IMR-90 (cell line): ENCODE measurements around the gene IRF2. TPM values are rescaled to one million over a fixed set of nuclear protein-coding genes. Genes with fewer than 3 reads are reported as not detected.

Experiments used
- ATAC-seq: fragments of 200-7000 bp; cut with Tn5 transposase; 2 replicates; pipeline ENCODE4 v1.9.1; 2020; ENCODE audit warnings: low read depth, mild to moderate bottlenecking, moderate library complexity
- BruUV-seq: library from RNA; stranded (reverse); fragments of 400-500 nt; replicated peaks from 2 replicates; lab custom pipeline; 2021; lab: Mats Ljungman, UMichigan
- CTCF ChIA-PET: fragments of 300-600 bp; formaldehyde crosslinking; extraction: SDS; loops from one replicate; lab custom pipeline; 2021; ENCODE audit warnings: antibody characterized with exemption; lab: Yijun Ruan, JAX
- POLR2A ChIA-PET: fragments of 300-600 bp; sonication (Branson Sonifier 250); formaldehyde crosslinking; loops from one replicate; lab custom pipeline; 2022; ENCODE audit warnings: antibody characterized with exemption; ENCODE audit not compliant: unreplicated experiment; lab: Charles Lee
- DNase-seq: peaks from one replicate; pipeline ENCODE4 v3.0.0; 2013
- H2AFZ ChIP-seq: replicated peaks from 2 replicates; pipeline ENCODE3; 2013; ENCODE audit warnings: low read length, mild to moderate bottlenecking; ENCODE audit not compliant: poor library complexity
- H2AK5ac ChIP-seq: 2 replicates; pipeline ENCODE4 v1.6.1; 2013; ENCODE audit warnings: low read depth, low read length, inconsistent platforms
- H2AK9ac ChIP-seq: replicated peaks from 2 replicates; pipeline ENCODE3; 2013; ENCODE audit warnings: mild to moderate bottlenecking, low read depth, low read length, moderate library complexity; ENCODE audit not compliant: poor library complexity
- H2BK120ac ChIP-seq: 2 replicates; pipeline ENCODE4 v1.6.1; 2013; ENCODE audit warnings: low read depth, low read length, inconsistent platforms
- H2BK15ac ChIP-seq: 3 replicates; pipeline ENCODE4 v1.6.1; 2013; ENCODE audit warnings: low read depth, low read length, inconsistent platforms
- H2BK20ac ChIP-seq: 2 replicates; pipeline ENCODE4 v1.6.1; 2013; ENCODE audit warnings: low read depth, mild to moderate bottlenecking, inconsistent platforms, low read length, moderate library complexity
- H2BK5ac ChIP-seq: 2 replicates; pipeline ENCODE4 v1.6.1; 2013; ENCODE audit warnings: mild to moderate bottlenecking, low read depth, low read length, inconsistent platforms; ENCODE audit not compliant: poor library complexity, severe bottlenecking
- H3K14ac ChIP-seq: replicated peaks from 2 replicates; pipeline ENCODE4 v1.6.1; 2013; ENCODE audit warnings: low read depth, low read length, inconsistent platforms
- H3K18ac ChIP-seq: 2 replicates; pipeline ENCODE4 v1.6.1; 2013; ENCODE audit warnings: low read depth, low read length, control low read depth
- H3K23ac ChIP-seq: 2 replicates; pipeline ENCODE4 v1.6.1; 2013; ENCODE audit warnings: low read depth, low read length, inconsistent platforms
- H3K27ac ChIP-seq: 2 replicates; pipeline ENCODE4 v1.5.1; 2013; ENCODE audit warnings: mild to moderate bottlenecking, control low read depth, low read length; ENCODE audit not compliant: insufficient read depth
- H3K27me3 ChIP-seq: 2 replicates; pipeline ENCODE4 v1.6.1; 2013; ENCODE audit warnings: low read length; ENCODE audit not compliant: control insufficient read depth, insufficient read depth
- H3K36me3 ChIP-seq: 2 replicates; pipeline ENCODE4 v1.6.1; 2013; ENCODE audit warnings: low read length, mixed read lengths; ENCODE audit not compliant: control insufficient read depth, insufficient read depth
- H3K4ac ChIP-seq: 2 replicates; pipeline ENCODE4 v1.6.1; 2013; ENCODE audit warnings: low read depth, low read length, inconsistent platforms
- H3K4me1 ChIP-seq: 2 replicates; pipeline ENCODE4 v1.6.1; 2013; ENCODE audit warnings: low read length, mixed read lengths; ENCODE audit not compliant: control insufficient read depth, insufficient read depth
- H3K4me2 ChIP-seq: 2 replicates; pipeline ENCODE4 v1.6.1; 2013; ENCODE audit warnings: low read depth, mild to moderate bottlenecking, control low read depth, low read length, moderate library complexity
- H3K4me3 ChIP-seq: 2 replicates; pipeline ENCODE4 v1.5.1; 2013; ENCODE audit warnings: low read depth, mild to moderate bottlenecking, control low read depth, low read length, moderate library complexity; ENCODE audit not compliant: insufficient read depth
- H3K56ac ChIP-seq: 2 replicates; pipeline ENCODE4 v1.6.1; 2013; ENCODE audit warnings: low read length, inconsistent platforms; ENCODE audit not compliant: insufficient read depth; ENCODE audit errors: extremely low read depth
- H3K79me1 ChIP-seq, 2 experiments: 2 replicates each; pipeline ENCODE4 v1.6.1; 2013; ENCODE audit warnings: low read length in 2 of 2, inconsistent platforms in 1 of 2, low read depth in 1 of 2
- H3K9ac ChIP-seq: 2 replicates; pipeline ENCODE4 v1.6.1; 2013; ENCODE audit warnings: low read depth, low read length, control low read depth
- H3K9me1 ChIP-seq: 2 replicates; pipeline ENCODE4 v1.6.1; 2013; ENCODE audit warnings: low read length, inconsistent platforms; ENCODE audit not compliant: insufficient read depth
- H3K9me3 ChIP-seq: 2 replicates; pipeline ENCODE4 v1.6.1; 2013; ENCODE audit warnings: low read length; ENCODE audit not compliant: control insufficient read depth, insufficient read depth
- H4K20me1 ChIP-seq: 2 replicates; pipeline ENCODE4 v1.6.1; 2013; ENCODE audit warnings: low read length, inconsistent platforms; ENCODE audit not compliant: insufficient read depth
- H4K5ac ChIP-seq: 2 replicates; pipeline ENCODE4 v1.6.1; 2013; ENCODE audit warnings: mild to moderate bottlenecking, low read depth, low read length, control low read depth
- H4K8ac ChIP-seq, 2 experiments: 2 replicates each; pipeline ENCODE4 v1.6.1; 2013; ENCODE audit warnings: low read depth in 2 of 2, low read length in 2 of 2, control low read depth in 1 of 2, inconsistent platforms in 1 of 2
- H4K91ac ChIP-seq: 2 replicates; pipeline ENCODE4 v1.6.1; 2013; ENCODE audit warnings: low read depth, low read length, inconsistent platforms; ENCODE audit not compliant: insufficient read depth
- CEBPB ChIP-seq: IDR thresholded peaks from 2 replicates; pipeline ENCODE4 v1.6.1; 2012; ENCODE audit warnings: low read depth, low read length, improper control_type of control experiment
- ELK1 ChIP-seq: fragments of 150-350 bp; IDR thresholded peaks from 2 replicates; pipeline ENCODE4 v1.6.1; 2016; ENCODE audit warnings: low read depth, mild to moderate bottlenecking, low read length, moderate library complexity, borderline replicate concordance
- FOS ChIP-seq: fragments of 150-350 bp; IDR thresholded peaks from 2 replicates; pipeline ENCODE4 v1.6.1; 2016; ENCODE audit warnings: low read depth, low read length
- MXI1 ChIP-seq: IDR thresholded peaks from 2 replicates; pipeline ENCODE4 v1.6.1; 2012; ENCODE audit warnings: low read depth, mild to moderate bottlenecking, low read length, moderate library complexity, borderline replicate concordance
- NFE2L2 ChIP-seq: fragments of 150-350 bp; IDR thresholded peaks from 2 replicates; pipeline ENCODE4 v1.6.1; 2016; ENCODE audit warnings: low read depth, mild to moderate bottlenecking, low read length
- POLR2A ChIP-seq: IDR thresholded peaks from 2 replicates; pipeline ENCODE4 v1.6.1; 2012; ENCODE audit warnings: mild to moderate bottlenecking, low read depth, low read length
- RAD21 ChIP-seq: IDR thresholded peaks from 2 replicates; pipeline ENCODE4 v1.6.1; 2012; ENCODE audit warnings: low read length, improper control_type of control experiment
- RCOR1 ChIP-seq: IDR thresholded peaks from 2 replicates; pipeline ENCODE4 v1.6.1; 2012; ENCODE audit warnings: mild to moderate bottlenecking, low read length, improper control_type of control experiment; ENCODE audit not compliant: insufficient replicate concordance
- SMC3 ChIP-seq: fragments of 150-350 bp; IDR thresholded peaks from 2 replicates; pipeline ENCODE4 v1.6.1; 2016; ENCODE audit warnings: low read depth, mild to moderate bottlenecking, antibody characterized with exemption, low read length, moderate library complexity
- WGBS, 2 experiments: methylation state at CpG; one replicate each; pipeline versions ENCODE4 v1.1.5 to v1.1.7; 2013; ENCODE audit warnings: missing lambda C conversion rate in 2 of 2; ENCODE audit not compliant: insufficient read length in 1 of 2; ENCODE audit errors: extremely low coverage in 2 of 2; 5-methylcytosine and 5-hydroxymethylcytosine counted together
- dilution Hi-C: fragments of 300-500 bp; cut with HindIII; formaldehyde crosslinking; loops from one replicate; pipeline ENCODE4 v1.14.3; 2018; ENCODE audit warnings: low sequenced_read_pairs; ENCODE audit not compliant: unreplicated experiment
- in situ Hi-C: fragments of 300-500 bp; cut with MboI; formaldehyde crosslinking; loops from 3 replicates; pipeline ENCODE4 v1.14.3; 2019; ENCODE audit warnings: low sequenced_read_pairs, inconsistent platforms, mixed read lengths
- intact Hi-C: fragments of 100-400 bp; cut with micrococcal nuclease; formaldehyde crosslinking; loops from 2 replicates; pipeline ENCODE4 v1.10.0; 2022
- polyA plus RNA-seq, 3 experiments: library from polyadenylated mRNA; depleted of rRNA; stranded (reverse); fragments of >200 nt; gene quantifications; 2 replicates each; pipeline ENCODE4 v1.2.3, GENCODE V29; 2012; ENCODE audit warnings: low replicate concordance in 1 of 3
- total RNA-seq: library from RNA; depleted of rRNA; stranded (reverse); fragments of >200 nt; gene quantifications from 2 replicates; pipeline ENCODE4 v1.2.3, GENCODE V29; 2012

The IRF2 gene
- total and polyA plus RNA-seq, 2 of the 4 experiments (the other 2 are of a cell fraction), result 16.5 to 21.9 TPM

GRCh38 chr4:184415071-184415470 is 59.3 kb downstream of the IRF2 start:
- POLR2A ChIA-PET, result no interaction called here

More at GRCh38 chr4:184415071-184415470, 59.3 kb downstream of the IRF2 start:
- no peak overlapping the region for H2AK9ac ChIP-seq
- no peak overlapping the region for H3K9ac ChIP-seq
- no peak overlapping the region for H2BK20ac ChIP-seq
- H3K27ac ChIP-seq, result no peak overlapping the region
- no peak overlapping the region for H3K56ac ChIP-seq
- no peak overlapping the region for H2BK5ac ChIP-seq
- no peak overlapping the region for H2BK15ac ChIP-seq
- CTCF ChIA-PET, result no interaction called here
- H3K4ac ChIP-seq, result no peak overlapping the region
- in situ Hi-C loops (no loop called here), intact Hi-C loops (no loop called here), dilution Hi-C loops (no loop called here)
- WGBS, 2 experiments, result 100% methylated on average over 3 of the region's 6 CpGs; no CpG with 5 or more reads in 1 of the 2 experiments
- no peak overlapping the region for H3K18ac ChIP-seq
- H4K5ac ChIP-seq, result no peak overlapping the region
- H3K4me1 ChIP-seq, result peaks cover 8% of the 10 kb centered on the region
- H3K4me3 ChIP-seq, result no peak overlapping the region
- peaks cover 9% of the 10 kb centered on the region for H3K9me1 ChIP-seq
- DNase-seq (no peak), ATAC-seq (no peak)
- H2AFZ ChIP-seq, result no peak overlapping the region
- no peak overlapping the region for H2BK120ac ChIP-seq
- TF ChIP-seq MXI1 (no peak), ELK1 (no peak), FOS (no peak), SMC3 (no peak), CEBPB (no peak), RCOR1 (no peak), POLR2A (no peak), NFE2L2 (no peak), RAD21 (no peak)
- H3K14ac ChIP-seq, result no peak overlapping the region
- no peak overlapping the region for H3K23ac ChIP-seq
- no peak overlapping the region for H3K4me2 ChIP-seq
- H4K91ac ChIP-seq, result no peak overlapping the region
- no peaks in the 10 kb centered on the region for H4K20me1 ChIP-seq
- peaks cover 25% of the 10 kb centered on the region for H3K36me3 ChIP-seq
- H3K9me3 ChIP-seq, result no peaks in the 10 kb centered on the region
- no peaks in the 10 kb centered on the region for H3K27me3 ChIP-seq
- peaks cover 22 to 34% of the 10 kb centered on the region in 2 experiments for H3K79me1 ChIP-seq
- no peak overlapping the region for H4K8ac ChIP-seq
- no TSS peak for BruUV-seq
- H2AK5ac ChIP-seq, result no peak overlapping the region
